Measurements from ENCODE around the gene DNASE1L1. TPM values are rescaled to one million over a fixed set of nuclear protein-coding genes. Genes with fewer than 3 reads are reported as not detected.

Gene DNASE1L1, protein sequence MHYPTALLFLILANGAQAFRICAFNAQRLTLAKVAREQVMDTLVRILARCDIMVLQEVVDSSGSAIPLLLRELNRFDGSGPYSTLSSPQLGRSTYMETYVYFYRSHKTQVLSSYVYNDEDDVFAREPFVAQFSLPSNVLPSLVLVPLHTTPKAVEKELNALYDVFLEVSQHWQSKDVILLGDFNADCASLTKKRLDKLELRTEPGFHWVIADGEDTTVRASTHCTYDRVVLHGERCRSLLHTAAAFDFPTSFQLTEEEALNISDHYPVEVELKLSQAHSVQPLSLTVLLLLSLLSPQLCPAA
- 10 to 100 TPM; 14.1 to 21.1 (median 17.8) TPM for polyA plus RNA-seq

DNA sequence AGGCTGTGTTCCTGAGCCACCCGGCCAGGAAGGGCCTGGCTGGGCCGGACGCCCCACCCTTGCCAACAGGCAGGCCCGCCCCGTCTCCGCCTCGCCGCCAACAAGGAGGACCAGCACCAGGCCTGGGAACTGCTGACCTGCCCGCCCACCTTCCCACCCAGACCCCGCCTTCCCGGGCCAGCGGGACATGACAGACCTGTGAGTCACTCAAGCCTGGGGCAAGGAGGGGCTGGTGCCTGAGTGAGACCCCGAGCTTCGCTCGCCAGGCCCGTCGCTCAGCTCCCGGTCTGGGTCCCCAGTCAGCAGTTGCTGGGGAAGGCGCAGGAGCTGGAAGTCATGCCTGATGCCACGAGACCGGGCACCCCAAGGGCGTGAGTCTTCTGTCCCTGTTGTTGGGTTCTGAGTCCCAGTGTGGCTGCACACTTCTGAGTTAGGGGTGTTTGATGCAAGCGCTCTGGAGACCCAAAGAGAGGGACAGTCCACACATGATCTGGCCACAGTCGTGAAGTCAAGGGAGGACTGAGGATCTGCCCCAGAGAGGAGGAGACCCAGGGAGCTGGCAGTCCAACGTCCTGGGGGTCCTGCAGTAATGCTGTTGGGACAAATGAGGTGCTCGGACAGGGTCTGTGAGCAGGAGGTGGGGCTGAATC is at the start of gene DNASE1L1:
Gene DNASE1L1 (minus strand): TSS at position 33 of the 650 bp plus-strand sequence. CDS start 3,686 bp downstream, outside the sequence.
- DNase-seq, result peak in 1 of 3 donors; percentile 42
- Mint-ChIP-seq H3K27ac (peak within 1 kb of the TSS; percentile 76 to 88 (median 83)), H3K36me3 (no peaks in the 10 kb centered on the region), H3K27me3 (ENCODE audit: low read depth in 3 of 3) (peaks cover 2 to 11% (median 9%) of the 10 kb centered on the region in 3 donors), H3K9me3 (no peaks in the 10 kb centered on the region), H3K4me1 (peaks cover 26% of the 10 kb centered on the region in 2 donors), H3K4me3 (peak within 1 kb of the TSS; percentile 31 to 77 (median 70))

DNA sequence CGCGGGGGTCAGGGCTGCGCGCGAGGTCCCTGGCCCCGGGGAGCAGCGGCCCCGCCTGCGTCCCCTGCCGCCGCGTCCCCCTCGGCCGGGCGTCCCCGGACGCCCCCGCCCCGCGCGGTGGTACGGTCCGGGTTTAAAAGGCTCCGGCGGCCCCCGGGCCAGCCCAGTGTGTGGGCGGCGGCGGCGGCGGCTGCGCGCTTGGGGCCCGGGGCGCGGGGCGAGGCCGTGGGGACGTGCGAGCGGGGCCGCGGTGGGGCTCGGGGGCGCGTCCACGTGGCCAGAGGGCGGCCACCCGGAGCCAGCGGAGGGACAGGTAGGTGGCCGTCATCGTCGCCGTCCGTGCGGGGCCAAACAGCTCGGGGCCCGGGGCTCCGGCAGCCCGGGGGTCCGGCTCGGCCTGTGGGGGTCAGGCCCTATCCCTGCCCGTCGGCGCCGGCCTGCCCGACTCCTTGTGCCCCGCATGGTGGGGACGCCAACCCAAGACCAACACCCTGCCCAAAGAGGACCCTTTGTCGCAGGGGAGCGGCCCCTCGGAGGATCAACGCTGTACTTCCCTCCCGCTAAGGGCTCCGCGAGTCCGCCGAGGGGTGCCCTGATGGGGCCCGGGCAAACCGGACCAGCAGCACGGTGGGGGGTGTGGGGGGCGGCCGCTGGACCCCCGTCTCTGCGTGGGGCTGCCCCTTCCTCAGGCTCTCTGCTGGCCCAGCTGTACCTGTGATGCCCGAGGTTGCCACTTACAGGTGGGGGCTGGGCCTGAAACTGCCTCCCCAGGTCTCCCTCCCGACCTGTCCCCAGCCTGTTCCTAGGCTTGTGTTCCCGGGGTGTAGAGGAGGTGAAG is 49.3 kb upstream of the DNASE1L1 start, which contains the start of gene PLXNA3:
Gene PLXNA3 (plus strand): TSS at position 166 of the 838 bp plus-strand sequence. CDS start 1,903 bp downstream, outside the sequence.
- H3K36me3 Mint-ChIP-seq, result no peaks in the 10 kb centered on the region
- peaks cover 6 to 11% of the 10 kb centered on the region in 2 donors for H3K4me1 Mint-ChIP-seq
- peak within 1 kb of the TSS; percentile 85 to 95 (median 92) for H3K27ac Mint-ChIP-seq
- H3K4me3 Mint-ChIP-seq, result peak within 1 kb of the TSS; percentile 85 to 93 (median 91)
- no peaks in the 10 kb centered on the region for H3K9me3 Mint-ChIP-seq
- DNase-seq, result peak; percentile 69 to 77 (median 75)
- peaks cover 2 to 5% (median 4%) of the 10 kb centered on the region in 3 donors for H3K27me3 Mint-ChIP-seq (ENCODE audit: low read depth in 3 of 3)

DNA sequence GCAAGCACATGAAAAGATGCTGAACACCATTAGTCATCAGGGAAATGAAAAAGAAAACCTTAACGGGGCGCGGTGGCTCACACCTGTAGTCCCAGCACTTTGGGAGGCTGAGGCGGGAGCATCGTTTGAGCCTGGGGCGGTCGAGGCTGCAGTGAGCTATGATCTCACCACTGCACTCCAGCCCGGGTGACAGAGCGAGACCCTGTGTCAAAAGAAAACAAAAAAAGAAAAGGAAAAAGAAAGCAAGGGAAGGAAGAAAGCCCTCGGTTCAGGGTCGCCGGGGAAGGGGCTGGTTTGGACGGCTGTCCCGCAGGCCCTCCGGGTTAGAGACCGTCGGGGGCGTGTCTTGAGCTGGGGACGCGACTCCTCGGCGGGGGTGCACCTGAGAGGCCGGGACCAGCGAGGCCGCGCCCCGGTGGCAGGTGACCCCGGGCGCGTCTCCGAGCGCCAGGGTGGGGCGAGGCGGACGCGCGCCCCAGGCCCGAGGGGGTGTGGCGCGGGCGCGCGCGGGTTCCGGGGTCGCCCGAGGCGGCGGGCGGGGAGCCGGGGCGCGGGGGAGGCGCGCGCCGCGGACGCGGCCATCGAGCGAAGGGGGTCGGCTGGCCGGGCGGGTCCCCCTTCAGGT is 48.5 kb upstream of the DNASE1L1 start:
- H3K4me3 Mint-ChIP-seq, result peak overlapping the region; percentile 85 to 93 (median 91)

DNA sequence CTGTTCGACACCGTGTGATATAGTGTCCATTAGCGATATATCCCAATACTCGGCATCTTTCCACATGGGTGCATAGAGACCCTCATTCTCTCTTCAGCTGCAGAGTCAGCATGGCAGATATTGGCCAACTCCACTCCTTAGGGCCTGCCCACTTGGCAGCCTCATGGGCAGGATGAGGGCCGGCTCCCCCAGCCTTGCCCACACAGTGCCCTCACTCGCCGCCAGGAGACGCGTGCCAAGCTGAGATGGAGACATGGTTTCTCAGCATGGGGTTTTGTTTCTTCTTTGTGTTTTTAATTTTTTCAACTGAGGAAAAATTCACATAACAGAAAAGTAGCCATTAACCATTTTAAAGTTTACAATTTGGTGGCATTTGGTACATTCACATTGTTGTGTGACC is 43.8 kb upstream of the DNASE1L1 start:
- Mint-ChIP-seq H3K4me1 (peaks cover 3 to 6% of the 10 kb centered on the region in 2 donors), H3K36me3 (no peaks in the 10 kb centered on the region), H3K27me3 (ENCODE audit: low read depth in 3 of 3) (peaks cover 1 to 5% (median 4%) of the 10 kb centered on the region in 3 donors), H3K27ac (peak overlapping the region in 1 of 6 donors; percentile 44), H3K9me3 (no peaks in the 10 kb centered on the region), H3K4me3 (no peak overlapping the region)
- no peak for DNase-seq

More for the DNA sequence above, 48.5 kb upstream of the DNASE1L1 start:
- peak; percentile 61 to 73 (median 72) for DNase-seq
- Mint-ChIP-seq H3K27ac (peak overlapping the region; percentile 85 to 95 (median 92)), H3K27me3 (ENCODE audit: low read depth in 3 of 3) (peaks cover 2 to 5% (median 4%) of the 10 kb centered on the region in 3 donors), H3K4me1 (peaks cover 6 to 11% of the 10 kb centered on the region in 2 donors), H3K9me3 (no peaks in the 10 kb centered on the region), H3K36me3 (no peaks in the 10 kb centered on the region)

DNA sequence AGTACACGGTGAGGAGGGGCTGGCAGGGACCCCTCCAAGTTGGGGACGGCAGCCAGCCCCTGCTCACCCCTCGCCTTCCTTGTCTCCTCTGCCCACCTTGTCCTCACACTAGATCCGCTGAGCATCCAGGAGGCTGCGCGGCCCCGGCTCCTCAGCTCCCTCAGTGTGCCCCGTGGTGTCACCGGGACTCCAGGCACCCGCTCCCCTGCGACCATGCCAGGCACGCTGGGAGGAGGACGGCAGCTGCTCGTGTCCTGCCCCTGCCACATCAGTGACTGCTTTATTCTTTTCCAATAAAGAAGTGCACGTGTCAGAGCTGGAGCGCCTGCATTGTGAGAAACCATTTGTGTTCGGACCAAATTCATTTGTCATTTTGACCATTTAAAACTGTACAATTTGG is 41.3 kb upstream of the DNASE1L1 start:
- no peak overlapping the region for H3K4me3 Mint-ChIP-seq
- peaks cover 0 to 3% (median 1%) of the 10 kb centered on the region in 3 donors for H3K27me3 Mint-ChIP-seq (ENCODE audit: low read depth in 3 of 3)
- H3K36me3 Mint-ChIP-seq, result no peaks in the 10 kb centered on the region
- no peaks in the 10 kb centered on the region for H3K4me1 Mint-ChIP-seq
- DNase-seq, result no peak
- no peak overlapping the region for H3K27ac Mint-ChIP-seq
- no peaks in the 10 kb centered on the region for H3K9me3 Mint-ChIP-seq

DNA sequence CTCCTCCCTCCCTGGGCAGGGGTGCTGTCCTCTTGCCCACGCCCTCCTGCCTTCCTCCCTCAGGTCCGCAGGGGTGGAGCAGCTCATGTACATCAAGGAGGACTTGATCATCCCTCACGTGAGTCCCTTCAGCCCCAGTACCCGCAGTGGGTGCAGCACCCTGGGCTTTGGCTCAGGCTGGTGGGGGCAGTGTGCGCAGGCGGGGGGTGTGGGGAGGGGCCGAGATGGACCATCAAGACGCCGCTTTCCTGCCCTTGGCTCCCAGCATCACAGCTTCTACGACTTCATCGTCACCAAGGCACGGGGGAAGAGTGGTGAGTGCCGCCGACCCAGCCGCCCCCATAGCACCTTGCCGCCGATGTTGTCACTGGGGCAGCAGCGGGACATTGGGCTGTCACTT is 40.6 kb upstream of the DNASE1L1 start:
- Mint-ChIP-seq H3K4me3 (no peak overlapping the region), H3K9me3 (no peaks in the 10 kb centered on the region), H3K36me3 (no peaks in the 10 kb centered on the region), H3K27ac (no peak overlapping the region), H3K4me1 (peaks cover 0 to 4% of the 10 kb centered on the region in 2 donors), H3K27me3 (ENCODE audit: low read depth in 3 of 3) (peaks cover 0 to 3% (median 1%) of the 10 kb centered on the region in 3 donors)
- no peak for DNase-seq

DNA sequence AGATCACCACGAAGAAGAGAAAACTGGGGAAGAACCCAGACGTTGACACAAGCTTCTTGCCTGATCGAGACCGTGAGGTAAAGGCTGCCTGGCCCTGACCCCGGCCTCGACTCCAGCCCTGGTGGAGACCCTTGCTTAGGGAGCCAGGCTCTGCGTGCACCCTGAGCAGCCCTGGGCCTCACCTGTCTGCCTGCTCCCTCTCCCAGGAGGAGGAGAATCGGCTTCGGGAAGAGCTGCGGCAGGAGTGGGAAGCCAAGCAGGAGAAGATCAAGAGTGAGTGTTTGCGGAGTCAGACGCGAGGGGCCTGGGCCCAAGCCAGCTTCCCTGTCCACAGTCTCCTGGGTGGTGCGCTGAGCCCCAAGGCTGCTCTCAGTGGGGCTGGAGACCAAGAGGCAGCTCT is 39.4 kb upstream of the DNASE1L1 start:
- H3K4me3 Mint-ChIP-seq, result no peak overlapping the region
- H3K36me3 Mint-ChIP-seq, result no peaks in the 10 kb centered on the region
- no peak for DNase-seq
- H3K27ac Mint-ChIP-seq, result no peak overlapping the region
- H3K9me3 Mint-ChIP-seq, result no peaks in the 10 kb centered on the region
- H3K4me1 Mint-ChIP-seq, result peaks cover 0 to 6% of the 10 kb centered on the region in 2 donors
- H3K27me3 Mint-ChIP-seq (ENCODE audit: low read depth in 3 of 3), result peaks cover 0 to 3% (median 1%) of the 10 kb centered on the region in 3 donors

DNA sequence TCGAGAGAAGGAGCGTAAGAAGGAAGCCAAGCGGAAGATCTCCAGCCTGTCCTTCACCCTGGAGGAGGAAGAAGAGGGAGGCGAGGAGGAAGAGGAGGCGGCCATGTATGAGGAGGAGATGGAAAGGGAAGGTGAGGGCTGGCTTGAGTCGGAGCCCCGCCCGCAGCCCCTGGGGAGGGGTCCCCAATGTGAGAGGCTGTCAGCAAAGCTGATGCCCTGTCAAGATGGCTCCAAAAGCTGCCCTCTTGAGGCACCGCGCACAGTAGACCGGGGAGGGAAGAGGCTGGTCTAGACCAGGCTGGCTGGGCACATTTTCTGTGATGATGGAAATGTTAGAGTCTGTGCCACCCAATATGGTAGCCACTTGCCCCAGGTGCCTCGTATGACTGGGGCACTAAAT is 37.4 kb upstream of the DNASE1L1 start:
- H3K4me1 Mint-ChIP-seq, result peaks cover 0 to 9% of the 10 kb centered on the region in 2 donors
- no peak overlapping the region for H3K4me3 Mint-ChIP-seq
- H3K36me3 Mint-ChIP-seq, result no peaks in the 10 kb centered on the region
- H3K27ac Mint-ChIP-seq, result peak overlapping the region in 3 of 6 donors; percentile 13 to 44 (median 43)
- no peak for DNase-seq
- H3K27me3 Mint-ChIP-seq (ENCODE audit: low read depth in 3 of 3), result peaks cover 0 to 3% (median 1%) of the 10 kb centered on the region in 3 donors
- H3K9me3 Mint-ChIP-seq, result no peaks in the 10 kb centered on the region

DNA sequence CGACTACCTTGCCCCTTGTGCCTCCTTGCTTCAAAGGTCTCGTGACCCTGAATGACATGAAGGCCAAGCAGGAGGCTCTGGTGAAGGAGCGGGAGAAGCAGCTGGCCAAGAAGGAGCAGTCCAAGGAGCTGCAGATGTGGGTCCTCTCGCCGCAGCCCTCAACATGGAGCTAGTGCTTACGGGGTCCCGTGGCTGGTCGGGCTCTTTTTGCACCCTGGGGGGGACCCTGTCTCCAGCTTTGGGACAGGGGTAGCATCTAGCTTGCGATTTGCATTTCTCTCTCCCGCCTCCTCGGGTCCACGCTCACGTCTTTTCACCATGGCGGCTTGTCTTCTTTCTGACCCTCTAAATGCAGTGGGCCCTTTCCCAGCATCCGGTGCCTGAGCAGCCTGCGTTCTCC is 36.7 kb upstream of the DNASE1L1 start:
- H3K27ac Mint-ChIP-seq, result peak overlapping the region in 2 of 6 donors; percentile 43 to 87
- H3K27me3 Mint-ChIP-seq (ENCODE audit: low read depth in 3 of 3), result peaks cover 0 to 3% (median 1%) of the 10 kb centered on the region in 3 donors
- no peaks in the 10 kb centered on the region for H3K36me3 Mint-ChIP-seq
- H3K9me3 Mint-ChIP-seq, result no peaks in the 10 kb centered on the region
- H3K4me3 Mint-ChIP-seq, result peak overlapping the region in 1 of 5 donors; percentile 41
- DNase-seq, result no peak
- peaks cover 0 to 9% of the 10 kb centered on the region in 2 donors for H3K4me1 Mint-ChIP-seq

DNA sequence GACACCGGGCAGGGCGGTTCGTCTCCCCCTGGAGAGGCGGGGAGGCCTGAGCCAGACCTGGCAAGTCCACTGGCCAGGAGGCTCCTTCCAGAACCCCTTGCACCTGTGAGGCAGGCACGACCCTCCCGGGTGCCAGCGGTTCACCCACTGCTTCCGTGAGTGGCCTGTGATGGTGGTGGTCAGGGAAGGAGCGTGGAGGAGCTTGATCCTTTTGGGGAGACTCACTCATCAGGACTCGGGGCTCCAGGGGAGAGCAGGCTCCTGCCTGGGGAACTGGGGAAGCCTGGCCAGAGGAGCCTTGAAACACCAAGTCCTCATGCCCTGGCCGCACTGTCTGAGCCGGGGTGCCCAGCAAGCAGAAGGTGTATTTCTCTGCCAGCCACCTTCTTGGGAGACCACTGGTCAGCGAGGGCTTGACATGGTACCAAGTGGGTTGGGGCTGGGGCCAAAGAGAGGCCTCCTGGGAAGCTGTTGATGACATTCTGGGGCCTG is 35.7 kb upstream of the DNASE1L1 start:
- H3K36me3 Mint-ChIP-seq, result no peaks in the 10 kb centered on the region

DNA sequence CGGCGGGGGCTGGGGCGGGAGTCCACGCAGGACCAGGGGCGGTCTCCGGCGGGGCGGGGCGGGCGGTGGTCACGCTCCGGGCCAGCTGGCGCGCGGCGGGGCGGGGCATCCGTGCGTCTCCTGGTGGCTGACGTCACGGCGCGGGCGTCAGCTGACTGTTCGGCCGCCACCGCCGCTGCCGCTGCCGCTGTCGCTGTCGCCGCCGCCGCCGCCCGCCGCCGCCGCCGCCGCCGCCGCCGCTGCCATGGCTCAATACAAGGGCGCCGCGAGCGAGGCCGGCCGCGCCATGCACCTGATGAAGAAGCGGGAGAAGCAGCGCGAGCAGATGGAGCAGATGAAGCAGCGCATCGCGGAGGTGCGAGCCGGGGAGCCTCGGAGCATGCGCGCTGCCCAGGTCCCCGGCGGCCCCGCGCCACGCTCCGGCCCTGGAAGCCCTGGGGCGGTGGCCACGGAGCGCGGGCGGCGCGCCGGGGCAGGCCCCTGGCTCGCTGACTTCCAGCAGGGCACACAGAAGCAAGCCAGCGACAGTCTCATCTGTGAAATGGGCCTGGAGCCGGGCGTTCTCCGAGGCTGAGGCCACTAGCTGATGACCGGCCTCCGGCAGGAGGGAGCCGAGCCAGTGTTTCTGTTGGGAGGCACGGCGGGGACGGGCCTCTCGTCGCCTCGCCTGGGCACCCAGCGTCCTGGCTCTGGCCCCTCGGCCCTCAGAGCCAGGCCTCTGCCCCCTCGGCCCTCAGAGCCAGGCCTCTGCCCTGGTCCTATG is 35.1 kb upstream of the DNASE1L1 start, which contains the start of gene FAM50A:
Gene FAM50A (plus strand): TSS at position 150 of the 763 bp plus-strand sequence. CDS start 95 bp downstream, at position 245.
- no peaks in the 10 kb centered on the region for H3K36me3 Mint-ChIP-seq
- no peaks in the 10 kb centered on the region for H3K9me3 Mint-ChIP-seq
- peaks cover 0 to 9% of the 10 kb centered on the region in 2 donors for H3K4me1 Mint-ChIP-seq
- H3K27ac Mint-ChIP-seq, result peak within 1 kb of the TSS; percentile 79 to 92 (median 85)
- H3K4me3 Mint-ChIP-seq, result peak within 1 kb of the TSS; percentile 67 to 81 (median 78)
- H3K27me3 Mint-ChIP-seq (ENCODE audit: low read depth in 3 of 3), result peaks cover 0 to 3% (median 1%) of the 10 kb centered on the region in 3 donors
- peak; percentile 77 to 84 (median 79) for DNase-seq

More for the DNA sequence above, 35.7 kb upstream of the DNASE1L1 start:
- Mint-ChIP-seq H3K4me3 (peak overlapping the region in 4 of 5 donors; percentile 35 to 64 (median 48)), H3K27ac (peak overlapping the region in 3 of 6 donors; percentile 10 to 46 (median 21)), H3K27me3 (ENCODE audit: low read depth in 3 of 3) (peaks cover 0 to 3% (median 1%) of the 10 kb centered on the region in 3 donors), H3K4me1 (peaks cover 0 to 9% of the 10 kb centered on the region in 2 donors), H3K9me3 (no peaks in the 10 kb centered on the region)
- no peak for DNase-seq

DNA sequence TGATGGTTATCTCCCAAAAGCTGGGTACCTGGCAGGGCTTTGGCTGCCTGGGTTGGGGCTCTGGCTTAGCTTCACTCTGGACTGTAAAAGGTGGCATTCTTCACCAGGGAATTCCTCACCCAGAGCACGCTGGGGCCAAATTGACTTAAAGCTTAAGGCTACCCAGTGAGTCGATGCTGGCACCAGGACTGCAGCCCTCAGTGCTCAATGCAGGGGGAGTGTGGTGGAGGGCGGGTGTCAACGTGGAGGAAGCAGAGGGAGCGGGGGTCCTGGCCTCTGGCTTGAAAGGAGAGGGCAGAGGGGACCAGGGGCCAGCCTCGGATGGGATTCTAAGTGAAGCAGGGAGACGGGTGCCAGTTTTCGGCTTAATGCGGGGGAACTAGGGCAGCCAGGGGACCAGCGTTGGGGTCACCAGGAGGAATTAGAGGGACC is 34.4 kb upstream of the DNASE1L1 start:
- Mint-ChIP-seq H3K27me3 (ENCODE audit: low read depth in 3 of 3) (peaks cover 0 to 3% (median under 1%) of the 10 kb centered on the region in 3 donors), H3K27ac (peak overlapping the region; percentile 78 to 92 (median 82)), H3K4me1 (peaks cover 4 to 13% of the 10 kb centered on the region in 2 donors), H3K36me3 (no peaks in the 10 kb centered on the region), H3K4me3 (peak overlapping the region; percentile 53 to 78 (median 69)), H3K9me3 (no peaks in the 10 kb centered on the region)
- no peak for DNase-seq
